Measurements from ENCODE around the gene PRKAR1B.

Gene PRKAR1B

DNA sequence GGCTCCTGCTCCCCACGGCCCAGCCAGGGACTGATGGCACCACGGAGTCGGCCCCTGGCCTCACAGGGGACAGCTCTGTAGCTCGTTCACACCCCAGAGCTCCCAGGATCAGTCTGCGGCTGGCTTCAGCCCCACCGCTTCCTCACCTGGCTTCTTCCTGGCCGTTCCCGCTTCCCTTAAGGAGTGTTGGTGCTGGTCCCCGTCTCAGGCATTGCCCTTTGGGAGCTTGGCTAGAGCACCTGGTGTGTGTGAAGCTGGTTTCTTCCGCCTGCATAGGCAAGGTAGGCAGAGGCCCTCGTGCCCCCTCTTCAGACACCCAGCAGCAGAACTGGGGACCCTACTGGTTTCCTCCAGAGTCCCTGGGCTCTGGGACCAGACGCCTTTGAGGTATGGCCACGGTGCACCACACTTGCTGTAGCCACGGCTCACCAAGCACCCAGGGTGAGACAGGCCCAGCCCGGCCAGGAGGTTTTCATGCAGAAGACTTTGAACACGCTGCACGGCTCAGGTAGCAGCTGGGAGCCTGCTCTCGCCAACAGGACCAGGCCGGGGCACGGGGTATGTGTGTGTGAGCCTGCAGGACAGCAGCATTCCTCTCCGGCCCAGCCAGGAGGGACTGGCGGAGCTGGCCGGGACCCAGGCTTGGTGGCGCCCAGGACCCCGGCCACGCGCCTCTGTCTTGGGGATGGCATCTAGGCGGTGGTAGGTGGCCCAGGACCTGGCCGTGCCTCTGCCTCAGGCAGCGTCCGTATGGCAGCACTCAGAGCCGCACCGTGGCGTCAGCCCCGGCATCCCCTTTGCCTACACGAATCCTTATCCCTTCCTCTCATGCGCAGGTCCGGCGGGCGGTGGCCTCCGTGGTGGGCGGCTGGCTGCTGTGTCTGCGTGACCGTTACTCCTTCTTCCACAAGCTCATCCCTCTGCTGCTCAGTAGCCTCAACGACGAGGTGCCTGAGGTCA lies 13.2 kb upstream of the PRKAR1B start:
- DNase-seq = no peak

DNA sequence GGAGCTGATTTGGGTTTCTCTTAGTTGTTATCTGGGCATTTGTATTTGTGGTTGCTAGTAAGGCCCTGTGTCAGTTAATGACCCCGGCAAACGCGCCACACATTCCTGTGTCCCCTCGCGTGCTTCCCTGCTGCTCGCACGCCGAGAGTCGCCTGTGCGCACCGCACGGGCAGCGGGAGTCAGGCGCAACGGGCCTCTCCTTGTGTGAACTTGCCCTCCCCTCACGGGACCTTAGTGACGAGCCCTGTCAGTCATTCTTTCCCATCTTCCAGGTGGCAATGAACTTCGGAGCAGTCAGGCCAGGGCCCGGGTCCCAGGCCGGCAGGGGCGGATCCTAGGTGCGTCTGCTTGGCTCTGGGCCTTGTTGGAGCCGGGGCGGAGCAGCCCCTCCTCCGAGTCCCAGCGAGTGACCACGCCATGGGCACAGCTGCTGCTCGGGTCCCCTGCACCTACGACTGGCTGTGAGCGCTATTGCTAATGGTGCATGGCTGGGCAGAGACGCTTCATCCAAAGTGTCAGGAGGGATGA lies 12.4 kb upstream of the PRKAR1B start:
- DNase-seq = no peak

DNA sequence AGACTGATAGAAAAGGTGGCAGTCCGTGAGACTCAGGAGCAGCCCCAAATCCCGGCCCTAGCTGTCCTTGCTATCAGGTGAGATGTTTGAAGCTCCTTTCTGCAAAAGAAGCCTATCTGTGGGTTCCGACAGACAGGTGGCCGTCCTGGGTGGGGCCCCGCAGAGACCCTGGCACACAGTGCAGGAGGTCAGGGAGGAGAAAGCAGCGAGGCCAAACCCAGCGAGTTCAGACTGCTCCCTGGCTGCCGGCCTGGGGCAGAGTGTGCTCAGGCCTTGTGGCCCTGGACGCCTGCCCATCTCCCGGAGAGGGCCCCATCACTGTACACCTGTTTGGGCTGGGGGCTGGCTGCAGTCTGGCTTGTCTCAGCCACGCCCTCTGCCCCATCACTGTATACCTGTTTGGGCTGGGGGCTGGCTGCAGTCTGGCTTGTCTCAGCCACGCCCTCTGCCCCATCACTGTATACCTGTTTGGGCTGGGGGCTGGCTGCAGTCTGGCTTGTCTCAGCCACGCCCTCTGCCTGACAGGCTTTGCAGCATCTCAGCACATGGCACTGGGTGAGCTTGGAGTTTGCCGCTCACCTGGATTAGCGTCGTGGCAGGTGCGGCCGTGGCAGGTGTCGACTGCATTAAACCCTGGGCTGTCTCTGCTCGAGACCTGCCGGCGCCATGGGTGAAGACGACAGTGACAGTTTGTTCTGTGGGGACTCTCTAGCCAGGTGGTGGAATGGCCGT lies 11.8 kb upstream of the PRKAR1B start:
- no peak for DNase-seq

DNA sequence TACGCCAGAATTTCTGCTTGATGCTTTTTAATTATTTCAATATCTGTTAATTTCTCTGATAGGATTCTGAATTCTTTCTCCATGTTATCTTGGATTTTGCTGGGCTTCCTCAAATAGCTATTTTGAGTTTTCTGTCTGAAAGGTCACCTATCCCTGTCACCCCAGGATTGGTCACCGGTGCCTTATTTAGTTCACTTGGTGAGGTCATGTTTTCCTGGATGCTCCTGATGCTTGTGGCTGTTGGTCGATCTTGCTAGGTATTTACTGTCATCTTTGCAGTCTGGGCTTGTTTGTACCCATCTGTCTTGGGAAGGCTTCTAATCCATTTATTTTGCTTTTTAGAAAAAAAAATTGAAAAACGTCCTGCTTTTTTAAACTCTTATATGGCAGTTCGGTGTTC lies 11.2 kb upstream of the PRKAR1B start:
- DNase-seq = no peak

DNA sequence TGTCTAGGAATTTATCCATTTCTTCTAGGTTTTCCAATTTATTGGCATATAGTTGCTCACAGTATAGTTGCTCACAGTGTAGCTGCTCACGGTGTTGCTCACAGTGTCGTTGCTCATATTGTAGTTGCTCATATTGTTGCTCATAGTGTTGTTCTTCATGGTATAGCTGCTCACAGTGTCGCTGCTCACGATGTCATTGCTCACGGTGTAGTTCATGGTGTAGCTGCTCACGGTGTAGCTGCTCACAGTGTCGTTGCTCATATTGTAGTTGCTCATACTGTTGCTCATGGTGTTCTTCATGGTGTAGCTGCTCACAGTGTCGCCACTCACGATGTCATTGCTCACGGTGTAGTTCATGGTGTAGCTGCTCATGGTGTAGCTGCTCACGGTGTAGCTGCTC lies 7.7 kb upstream of the PRKAR1B start:
- DNase-seq = no peak

DNA sequence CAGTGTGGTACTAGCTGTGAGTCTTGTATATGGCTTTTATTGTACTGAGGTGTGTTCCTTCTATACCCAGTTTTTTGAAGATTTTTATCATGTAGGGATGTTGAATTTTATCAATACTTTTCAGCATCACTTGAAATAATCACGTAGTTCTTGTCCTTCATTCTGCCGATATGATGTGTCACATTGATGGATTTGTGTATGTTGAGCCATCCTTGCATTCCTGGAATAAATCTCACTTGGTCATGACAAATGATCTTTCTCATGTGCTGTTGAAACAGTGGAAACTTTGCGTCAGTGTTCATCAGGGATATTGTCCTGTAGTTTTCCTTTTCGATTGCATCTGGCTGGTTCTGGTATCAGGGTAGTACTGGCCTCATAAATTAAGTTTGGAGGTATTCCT lies 7.1 kb upstream of the PRKAR1B start:
- no peak for DNase-seq

DNA sequence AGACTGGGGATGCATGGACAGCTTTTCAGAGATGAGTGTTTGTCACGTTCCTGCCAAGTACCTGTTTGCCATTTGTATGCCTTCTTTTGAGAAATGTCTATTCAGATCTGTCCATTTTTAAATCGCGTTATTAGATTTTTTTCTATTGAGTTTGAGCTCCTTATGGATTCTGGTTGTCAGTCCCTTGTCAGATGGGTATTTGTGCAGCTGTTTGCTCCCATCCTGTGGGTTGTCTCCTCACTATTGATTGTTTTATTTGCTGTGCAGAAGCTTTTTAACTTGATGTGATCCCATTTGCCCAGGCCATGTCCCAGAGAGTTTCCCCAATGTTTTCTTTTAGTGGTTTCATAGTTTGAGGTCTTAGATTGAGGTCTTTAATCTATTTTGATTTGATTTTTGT lies 5.5 kb upstream of the PRKAR1B start:
- no peak for DNase-seq

DNA sequence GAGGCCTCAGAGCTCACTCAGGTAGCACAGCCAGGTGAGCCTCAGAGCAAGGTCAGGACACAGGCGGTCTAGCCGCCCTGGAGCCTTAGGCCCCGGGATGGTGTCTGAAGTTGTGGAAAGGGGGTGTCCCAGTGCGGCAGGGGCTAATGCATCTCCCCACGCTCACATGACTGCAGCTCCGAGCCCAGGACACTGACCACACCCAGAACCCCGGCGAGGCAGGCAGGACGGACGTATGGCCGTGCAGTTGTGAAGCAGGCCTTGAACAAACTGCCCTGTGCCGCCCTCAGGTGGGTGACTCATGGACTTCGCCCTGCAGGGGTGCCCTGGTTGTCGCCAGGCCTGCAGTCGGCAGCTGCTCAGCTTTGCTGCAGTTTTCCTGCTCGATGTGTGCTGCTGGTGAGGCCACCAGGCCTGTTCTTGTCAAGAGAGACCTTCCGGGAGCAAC lies 5.0 kb upstream of the PRKAR1B start:
- DNase-seq = peak; percentile 85

DNA sequence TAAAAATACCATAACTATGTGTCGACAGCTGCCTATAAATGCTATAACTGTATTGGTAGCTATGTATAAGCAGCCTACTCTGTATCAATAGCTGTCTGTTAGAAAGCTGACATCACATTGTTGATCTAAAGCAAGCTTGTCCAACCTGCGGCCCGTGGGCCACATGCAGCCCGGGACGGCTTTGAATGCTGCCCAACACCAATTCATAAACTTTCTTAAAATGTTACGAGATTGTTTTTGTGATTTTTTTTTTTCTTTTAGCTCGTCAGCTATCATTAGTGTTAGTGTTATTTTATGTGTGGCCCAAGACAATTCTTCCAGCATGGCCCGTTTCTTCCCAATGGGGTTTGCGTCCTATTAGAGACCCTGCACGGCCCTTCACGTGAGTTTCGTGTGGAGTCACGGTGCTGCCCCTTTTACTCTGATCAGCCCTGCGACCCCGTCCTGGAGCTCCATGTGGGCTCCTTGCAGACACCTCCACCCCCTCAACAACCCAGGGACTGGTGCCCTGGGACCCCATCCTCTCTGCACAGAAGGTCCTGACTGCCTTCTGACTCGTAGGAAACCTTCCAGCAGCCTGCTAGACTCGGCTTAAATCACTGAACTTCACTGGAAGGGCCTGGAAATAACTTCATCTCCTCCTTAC lies 4.5 kb upstream of the PRKAR1B start:
- no peak for DNase-seq

DNA sequence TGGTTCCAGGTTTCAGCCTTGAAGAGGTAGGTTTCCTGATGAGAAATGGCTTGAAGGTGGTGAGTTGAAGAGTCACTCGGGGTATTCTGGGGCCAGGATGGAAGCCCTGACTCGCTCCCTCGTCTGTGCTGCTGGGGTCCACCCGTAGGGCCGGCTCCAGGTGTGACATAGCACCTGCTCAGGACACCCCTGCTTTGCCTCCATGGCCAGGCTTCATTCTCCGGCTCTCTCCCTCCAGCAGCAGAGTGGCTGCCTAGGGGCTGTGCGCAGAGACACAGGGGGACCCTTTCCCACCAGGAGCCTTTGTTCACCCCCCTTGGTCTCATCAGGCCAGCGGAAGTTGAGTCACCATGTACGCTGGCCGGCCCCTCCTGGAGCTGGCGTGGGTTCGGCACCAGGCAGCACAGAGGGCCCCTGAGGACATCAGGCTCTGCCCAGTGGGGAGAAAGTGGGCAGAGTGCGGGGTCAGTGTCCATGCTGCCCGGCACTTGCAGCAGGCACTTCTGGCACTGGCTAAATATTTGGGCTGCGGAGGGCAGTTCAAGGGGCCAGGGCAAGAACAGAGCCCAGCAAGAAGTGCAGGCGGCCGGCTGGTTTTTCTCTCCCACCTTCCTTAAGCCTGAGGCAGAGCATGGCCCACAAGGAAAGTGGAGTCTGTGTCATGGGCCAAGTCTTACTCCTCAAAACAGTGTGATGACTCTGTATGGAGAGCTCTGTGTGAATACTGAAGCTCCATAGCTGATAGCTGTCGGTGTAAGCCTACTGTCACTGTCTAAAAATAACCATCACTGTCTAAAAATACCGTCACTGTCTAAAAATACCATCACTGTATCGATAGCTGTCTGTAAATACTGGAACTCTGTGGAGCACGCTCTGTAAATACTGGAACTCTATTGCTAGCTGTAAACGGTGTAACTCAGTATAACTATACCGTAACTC lies 3.7 kb upstream of the PRKAR1B start:
- no peak for DNase-seq

DNA sequence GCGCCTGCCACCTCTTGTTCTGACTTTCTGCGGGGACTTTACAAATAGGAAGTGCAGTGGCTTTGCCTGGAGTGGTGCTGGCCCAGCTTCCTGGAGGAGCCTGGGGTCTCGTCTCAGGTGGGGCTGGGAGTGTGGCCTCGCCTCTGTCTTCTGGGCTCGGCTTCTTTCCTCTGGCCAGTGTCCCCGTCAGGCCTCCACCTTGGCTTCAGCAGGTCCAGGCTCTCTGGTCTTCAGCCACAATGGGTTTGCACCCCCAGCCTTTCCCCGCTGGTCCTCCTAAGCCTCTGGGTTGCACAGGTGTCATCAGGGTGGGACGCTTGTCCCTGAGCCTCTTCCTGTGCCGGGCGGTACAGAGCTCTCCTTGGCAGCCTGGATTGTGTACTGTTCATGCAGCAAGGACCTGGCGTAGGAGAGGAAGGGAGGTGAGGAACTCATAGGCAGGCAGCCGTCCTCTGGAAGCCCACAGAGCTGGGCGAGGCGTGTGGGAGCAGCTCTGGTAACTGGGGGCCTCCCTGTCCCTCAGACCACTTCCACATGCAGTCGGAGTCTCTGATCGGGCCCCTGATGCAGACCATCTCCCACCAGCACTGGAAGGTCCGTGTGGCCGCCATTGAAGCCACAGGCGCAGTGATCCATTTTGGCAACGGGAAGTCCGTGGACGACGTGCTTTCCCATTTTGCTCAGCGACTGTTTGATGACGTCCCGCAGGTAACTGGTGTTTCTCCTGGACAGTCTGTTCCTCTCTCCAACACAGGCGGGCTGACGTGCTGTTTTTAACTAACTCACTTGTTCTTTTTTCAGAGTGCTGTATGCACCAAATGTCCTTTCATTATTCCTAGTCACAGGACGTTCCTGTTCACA lies 2.3 kb upstream of the PRKAR1B start:
- no peak for DNase-seq

DNA sequence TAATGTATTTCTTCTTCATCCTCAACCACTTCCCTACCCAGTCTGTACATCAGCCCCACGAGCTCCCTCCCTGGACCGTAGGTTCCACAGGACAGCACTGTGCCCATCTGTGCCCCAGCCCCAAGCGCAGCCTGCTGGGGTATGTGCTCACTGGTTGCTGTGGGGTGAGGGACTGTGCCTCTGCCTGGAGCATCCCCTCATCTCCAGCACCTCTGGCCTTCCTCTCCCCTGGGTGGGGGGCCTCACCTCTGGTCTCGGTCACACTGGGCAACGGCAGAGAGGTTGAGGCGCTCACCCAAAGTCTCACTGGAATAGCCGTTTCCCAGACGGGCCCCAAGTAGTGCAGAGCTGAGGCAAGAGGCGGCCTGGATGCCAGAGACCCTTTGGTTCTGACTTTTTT lies 1.5 kb upstream of the PRKAR1B start:
- no peak for DNase-seq

DNA sequence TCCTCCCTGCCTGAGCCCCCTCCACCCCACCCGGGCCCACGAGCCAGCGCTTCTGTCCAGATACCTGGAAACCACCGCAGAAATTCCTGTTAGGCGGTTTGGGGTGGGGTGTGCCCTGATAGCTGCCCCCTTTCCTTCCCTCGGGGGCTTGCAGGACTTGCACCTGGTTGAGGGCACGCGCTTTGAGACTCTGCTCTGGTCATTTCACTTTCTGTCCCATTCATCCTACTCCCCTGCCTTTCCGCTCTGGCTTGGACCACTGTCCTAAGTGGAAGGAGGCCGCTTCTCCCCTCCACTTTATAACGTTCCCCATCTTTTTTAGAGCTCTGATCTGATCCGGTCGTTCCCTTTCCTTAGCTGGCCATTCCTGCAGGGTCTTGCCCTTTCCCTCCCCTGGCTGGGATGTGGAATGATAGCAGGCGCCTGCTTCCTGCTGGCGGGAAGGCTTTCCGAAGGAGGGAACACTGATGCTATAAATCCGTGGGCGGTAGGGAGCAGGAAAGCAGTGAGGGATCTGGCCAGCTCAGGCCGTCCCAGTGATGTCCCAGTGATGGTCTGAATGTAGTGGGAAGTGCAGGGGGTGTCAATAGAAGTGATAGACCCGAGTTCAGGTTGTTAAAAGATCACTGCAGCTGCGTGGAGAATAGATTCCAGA lies 852 bp upstream of the PRKAR1B start:
- DNase-seq = no peak

DNA sequence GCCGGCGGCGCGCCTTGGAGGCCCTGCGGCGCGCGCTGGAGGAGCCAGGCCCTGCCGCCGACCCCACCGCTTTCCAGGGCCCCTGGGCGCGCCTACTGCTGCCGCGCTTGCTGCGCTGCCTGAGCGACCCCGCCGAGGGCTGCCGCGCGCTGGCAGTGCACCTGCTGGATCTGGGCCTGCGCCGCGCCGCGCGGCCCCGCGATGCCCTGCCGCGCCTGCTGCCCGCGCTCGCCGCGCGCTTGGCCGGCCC lies 302 bp downstream of the PRKAR1B start:
- no peak for DNase-seq

DNA sequence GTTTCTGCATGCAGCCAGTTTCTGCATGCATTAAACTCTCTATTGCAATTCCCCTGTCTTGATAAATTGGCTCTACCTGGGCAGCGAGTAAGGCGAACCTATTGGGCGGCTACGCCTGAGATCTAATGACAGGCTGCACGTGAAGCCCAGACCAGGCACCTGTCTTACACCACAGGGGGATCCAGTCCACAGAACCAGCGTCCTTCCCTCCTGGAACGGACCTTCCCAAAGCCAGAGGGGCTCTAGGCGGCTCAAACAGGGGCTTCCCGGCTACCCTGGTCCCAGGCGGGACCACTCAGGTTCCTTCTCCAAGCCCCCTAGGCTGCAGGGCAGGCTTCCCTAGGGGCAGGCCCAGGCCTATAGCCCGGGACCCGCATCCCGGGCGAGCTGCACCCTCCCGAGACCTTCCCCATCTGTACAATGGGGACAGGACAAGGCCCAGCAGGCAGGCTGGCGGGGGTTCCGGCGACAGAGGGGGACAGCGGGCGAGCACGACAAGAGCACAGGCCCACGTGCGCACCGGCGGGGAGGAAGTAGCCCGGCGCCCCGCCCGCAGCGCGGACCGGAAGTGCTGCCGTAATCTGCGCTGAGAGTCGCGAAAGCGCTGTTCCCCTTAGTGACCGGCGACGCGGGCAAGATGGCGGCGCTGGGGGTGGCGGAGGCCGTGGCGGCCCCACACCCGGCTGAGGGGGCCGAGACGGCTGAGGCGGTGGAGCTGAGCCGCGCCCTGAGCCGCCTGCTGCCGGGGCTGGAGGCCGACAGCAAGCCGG lies 812 bp downstream of the PRKAR1B start, which contains the start of gene DNAAF5:
Gene DNAAF5, plus strand, starts transcription at position 616 of the 770 bp plus-strand sequence. Its CDS starts 22 bp downstream, at position 638.
- peak; percentile 79 for DNase-seq

DNA sequence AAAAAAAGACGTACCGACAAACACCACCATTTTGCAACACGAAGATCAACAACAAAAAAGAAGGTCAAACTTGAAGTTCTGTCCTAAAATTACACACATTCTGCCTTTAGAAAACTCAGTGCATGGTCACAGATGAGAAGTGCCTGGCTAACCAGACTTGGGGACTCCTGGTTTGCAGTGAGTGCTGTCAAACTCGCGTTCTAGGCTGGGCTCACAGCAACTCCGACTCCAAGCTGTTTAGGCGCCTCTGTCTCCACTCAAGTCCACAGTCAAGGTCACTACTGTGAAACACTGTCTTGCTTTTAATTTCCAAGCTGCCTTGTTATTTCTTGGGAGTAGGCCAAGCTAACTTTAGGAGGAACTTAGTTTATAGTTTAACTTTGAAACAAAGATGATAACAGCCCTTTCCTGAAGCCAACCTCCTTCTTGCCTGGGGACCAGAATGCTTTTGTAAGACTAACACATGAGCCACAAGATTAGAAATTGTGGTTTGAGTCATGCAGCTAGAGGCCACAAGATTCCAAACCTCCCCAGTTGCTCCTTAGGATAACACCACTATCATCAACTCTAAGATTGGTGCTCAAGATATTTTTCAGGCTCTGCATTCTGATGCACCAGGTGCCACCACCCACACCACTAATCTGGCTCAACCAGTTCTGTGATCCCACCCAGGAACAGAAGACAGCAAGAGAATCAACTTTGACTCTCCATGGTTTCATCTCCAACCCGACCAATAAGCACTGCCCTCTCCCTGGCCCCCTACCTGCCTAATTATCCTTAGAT lies 1.7 kb downstream of the PRKAR1B start:
- no peak for DNase-seq

DNA sequence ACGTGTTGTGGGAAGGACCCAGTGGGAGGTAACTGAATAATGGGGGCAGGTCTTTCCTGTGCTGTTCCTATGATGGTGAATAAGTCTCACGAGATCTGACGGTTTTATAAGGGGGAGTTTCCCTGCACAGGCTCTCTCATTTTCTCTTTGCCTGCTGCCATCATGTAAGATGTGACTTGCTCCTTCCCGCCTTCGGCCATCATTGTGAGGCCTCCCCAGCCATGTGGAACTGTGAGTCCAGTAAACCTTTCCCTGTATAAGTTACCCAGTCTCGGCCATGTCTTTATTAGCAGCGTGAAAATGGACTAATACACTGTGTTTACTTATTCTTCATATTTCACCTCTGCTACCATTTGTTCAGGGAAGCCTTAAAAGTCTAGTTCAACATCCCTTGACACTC lies 2.8 kb downstream of the PRKAR1B start:
- no peak for DNase-seq

DNA sequence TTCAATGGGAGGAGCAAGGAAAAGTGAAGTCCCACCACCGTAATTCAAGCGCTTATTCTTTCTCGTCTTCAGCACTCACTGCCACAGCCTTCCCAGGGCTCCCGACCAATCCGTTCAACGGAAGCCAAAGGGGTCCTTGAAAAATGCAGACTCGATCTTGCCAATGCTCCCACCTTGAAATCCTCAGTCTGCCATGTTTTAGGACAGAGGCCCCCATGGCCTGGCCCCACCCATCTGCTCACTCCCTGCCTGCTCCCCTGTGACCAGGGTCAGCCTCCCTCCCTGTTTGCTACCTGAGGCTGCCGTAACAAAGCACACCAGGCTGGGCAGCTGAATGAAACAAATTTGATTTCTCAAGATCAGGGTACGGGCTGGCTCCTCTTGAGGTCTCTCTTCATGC lies 3.5 kb downstream of the PRKAR1B start:
- DNase-seq = no peak

DNA sequence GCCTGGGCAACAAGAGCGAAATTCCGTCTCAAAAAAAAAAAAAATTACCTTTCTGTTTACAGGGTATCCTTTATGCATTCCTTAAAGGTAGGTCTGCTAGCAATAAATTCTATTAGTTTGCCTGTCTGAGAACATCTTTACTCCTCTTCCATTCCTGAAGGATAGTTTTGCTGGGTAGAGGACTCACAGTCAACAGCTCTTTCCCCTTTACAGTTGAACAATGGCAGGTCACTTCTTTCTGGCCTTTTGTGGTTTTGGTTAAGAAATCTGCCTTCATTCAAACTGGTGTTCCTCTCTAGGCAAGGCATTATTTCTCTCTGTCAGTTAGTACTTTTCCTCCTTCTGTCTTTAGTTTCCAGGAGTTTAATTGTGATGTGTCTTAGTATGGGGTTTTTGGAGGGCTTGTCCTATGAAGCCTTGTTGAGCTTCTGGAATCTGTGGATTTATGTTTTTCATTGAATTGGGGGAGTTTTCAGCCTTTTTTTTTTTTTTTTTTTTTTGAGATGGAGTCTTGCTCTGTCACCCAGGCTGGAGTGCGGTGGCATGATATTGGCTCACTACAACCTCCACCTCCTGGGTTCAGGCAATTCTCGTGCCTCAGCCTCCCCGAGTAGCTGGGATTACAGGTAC lies 5.3 kb downstream of the PRKAR1B start:
- no peak for DNase-seq
